ENCODE data around the gene GLRX. TPM values are rescaled to one million over a fixed set of nuclear protein-coding genes. Genes with fewer than 3 reads are reported as not detected.
A peak's percentile ranks its signal among the peaks of the same experiment; 100 is the strongest.
"Not testable (repeated sequence)": the region's sequence is repeated elsewhere in the genome, so short reads cannot be mapped to it uniquely, and the experiment has no call there.

Gene GLRX
- total and polyA plus RNA-seq, 10 of the 15 experiments (the other 5 are each of a cell fraction or from before 2014, with no cell fraction given): 63.0 to 366 (median 186) TPM

DNA sequence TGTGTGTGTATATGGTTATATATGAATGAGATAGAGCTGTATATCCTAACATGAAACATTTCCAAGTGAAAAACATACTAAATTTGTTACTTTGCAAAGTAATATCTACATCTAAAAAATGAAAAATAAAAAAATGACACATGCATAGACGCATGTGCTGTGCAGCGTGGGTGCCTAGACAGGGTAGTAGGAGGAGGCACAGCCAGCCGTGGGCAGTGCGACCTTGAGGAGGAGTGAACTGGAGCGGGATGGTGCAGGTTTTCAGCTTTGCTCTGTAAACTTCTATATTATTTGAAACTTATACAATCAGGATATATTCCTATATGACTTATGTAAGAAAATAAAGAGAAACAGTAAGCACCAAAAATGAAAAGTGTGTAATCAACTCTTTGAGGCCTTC, 15.0 kb upstream of the GLRX start (continued):
- no peak for TF ChIP-seq IKZF1 (conservative IDR thresholded peaks at IDR 0.05)

DNA sequence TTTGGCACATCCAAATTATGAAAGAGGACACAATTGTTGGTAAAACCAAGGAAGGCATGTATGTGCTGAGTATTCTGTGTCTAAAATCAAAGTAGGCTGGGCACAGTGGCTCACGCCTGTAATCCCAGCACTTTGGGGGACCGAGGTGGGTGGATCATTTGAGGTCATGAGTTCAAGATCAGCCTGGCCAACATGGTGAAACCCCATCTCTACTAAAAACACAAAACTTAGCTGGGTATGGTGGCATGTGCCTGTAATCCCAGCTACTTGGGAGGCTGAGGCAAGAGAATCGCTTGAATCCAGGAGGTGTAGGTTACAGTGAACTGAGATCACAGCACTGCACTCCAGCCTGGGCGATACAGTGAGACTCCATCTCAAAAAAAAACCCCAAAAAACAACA, 14.4 kb upstream of the GLRX start:
- RAD21 ChIA-PET (ENCODE audit: unreplicated experiment): interaction anchor here (0.7 to 11.7 kb wide), 10 partner anchors 10 to 192 kb away, joined by 3 to 186 read pairs (median 5); partner anchors contain the start of gene GLRX
- in situ Hi-C loops (cut with MboI); H4K20me1 ChIP-seq (ENCODE audit: control insufficient read depth, insufficient read depth); H3K36me3 ChIP-seq (ENCODE audit: control insufficient read depth in 2 of 2, insufficient read depth in 2 of 2, low read length in 1 of 2); H2AFZ ChIP-seq (ENCODE audit: control insufficient read depth, low read depth, low read length); H3K4me2 ChIP-seq (ENCODE audit: control insufficient read depth, insufficient read depth); BruUV-seq (replicated peaks); H3K9ac ChIP-seq (ENCODE audit: control insufficient read depth, insufficient read depth, low read length); H3K27me3 ChIP-seq (replicated peaks in 1 of 2; ENCODE audit: control insufficient read depth in 2 of 2, insufficient read depth in 2 of 2, low read length in 1 of 2); FAIRE-seq; DNase-seq (ENCODE audit: low read depth, low spot score); H3K79me2 ChIP-seq (ENCODE audit: control insufficient read depth, insufficient read depth, low read length); H3K9me3 ChIP-seq (replicated peaks; ENCODE audit: control insufficient read depth, insufficient read depth, low read length); H3K27ac ChIP-seq (ENCODE audit: control insufficient read depth, insufficient read depth); ATAC-seq: not testable (repeated sequence)
- 95% methylated on average over 4 of the region's 4 CpGs for WGBS (ENCODE audit: insufficient coverage, insufficient replicate concordance, low lambda C conversion rate, missing lambda C conversion rate)
- peaks cover 30% of the 10 kb centered on the region for H3K4me1 ChIP-seq (ENCODE audit: control insufficient read depth, insufficient read depth, low read length)
- intact Hi-C loops (cut with micrococcal nuclease; ENCODE audit: unreplicated experiment): loop anchor here (5.0 kb wide), 1 partner anchor 105 kb away; the partner anchor contains the start of gene RHOBTB3
- H3K4me3 ChIP-seq: peak overlapping the region; percentile 72; the same call in 1 of the 2 replicates
- SMC1A ChIA-PET (ENCODE audit: uncharacterized antibody, unreplicated experiment): interaction anchor here (0.6 to 21.9 kb wide), 13 partner anchors 11 to 192 kb away, joined by 3 to 622 read pairs (median 5); partner anchors contain the start of genes GLRX and RFESD
- CTCF ChIA-PET: interaction anchor here (0.9 to 17.6 kb wide), 12 partner anchors 8 to 759 kb away, joined by 3 to 653 read pairs (median 8); partner anchors contain the start of gene GLRX
- POLR2A ChIA-PET: interaction anchor here (0.8 to 4.1 kb wide), 6 partner anchors 14 to 190 kb away, joined by 4 to 43 read pairs (median 14); partner anchors contain the start of genes GLRX and RFESD

DNA sequence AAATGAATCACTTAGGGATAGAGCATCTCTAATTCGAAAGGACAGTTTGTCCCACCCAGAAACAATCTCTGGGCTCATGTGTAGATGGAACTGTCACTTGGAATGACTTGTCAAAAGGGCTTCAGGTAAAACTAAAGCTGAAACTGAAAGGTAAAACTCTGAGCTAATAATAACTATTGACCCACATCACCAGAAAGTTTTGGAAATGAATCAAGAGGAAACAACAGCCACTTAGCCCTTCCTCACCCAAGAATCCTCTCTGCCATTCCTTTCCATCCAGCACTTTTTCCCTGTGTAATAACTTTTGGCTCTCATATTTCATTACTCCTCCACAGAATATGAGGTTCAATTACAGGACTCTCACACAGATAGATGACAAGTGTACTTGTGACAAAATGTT, 14.0 kb upstream of the GLRX start:
- peak overlapping the region; percentile 86; the same call in 1 of the 2 replicates for H3K27ac ChIP-seq (ENCODE audit: control insufficient read depth, insufficient read depth)
- intact Hi-C loops (cut with micrococcal nuclease; ENCODE audit: unreplicated experiment): loop anchor here (5.0 kb wide), 1 partner anchor 104 kb away; the partner anchor contains the start of gene RHOBTB3
- no peak overlapping the region for H2AFZ ChIP-seq (ENCODE audit: control insufficient read depth, low read depth, low read length)
- in situ Hi-C loops (cut with MboI): no loop called here
- BruUV-seq (replicated peaks): no TSS peak
- peaks cover 4% of the 10 kb centered on the region for H3K79me2 ChIP-seq (ENCODE audit: control insufficient read depth, insufficient read depth, low read length)
- SMC1A ChIA-PET (ENCODE audit: uncharacterized antibody, unreplicated experiment): interaction anchor here (0.6 to 21.9 kb wide), 12 partner anchors 12 to 192 kb away, joined by 3 to 622 read pairs (median 6); partner anchors contain the start of genes GLRX and RFESD
- peaks cover 29% of the 10 kb centered on the region for H3K4me1 ChIP-seq (ENCODE audit: control insufficient read depth, insufficient read depth, low read length)
- FAIRE-seq (no peak), DNase-seq (ENCODE audit: low read depth, low spot score) (no peak), ATAC-seq (peak; percentile 10)
- H3K4me3 ChIP-seq: peak overlapping the region; percentile 72
- POLR2A ChIA-PET: interaction anchor here (0.8 to 4.1 kb wide), 5 partner anchors 13 to 190 kb away, joined by 4 to 43 read pairs (median 23); partner anchors contain the start of genes GLRX and RFESD
- no peaks in the 10 kb centered on the region for H4K20me1 ChIP-seq (ENCODE audit: control insufficient read depth, insufficient read depth)
- 0% methylated on average over 1 of the region's 1 CpG for WGBS (ENCODE audit: insufficient coverage, insufficient replicate concordance, low lambda C conversion rate, missing lambda C conversion rate)
- no peaks in the 10 kb centered on the region for H3K27me3 ChIP-seq (replicated peaks in 1 of 2; ENCODE audit: control insufficient read depth in 2 of 2, insufficient read depth in 2 of 2, low read length in 1 of 2)
- H3K4me2 ChIP-seq (ENCODE audit: control insufficient read depth, insufficient read depth): peak overlapping the region; percentile 98
- no peaks in the 10 kb centered on the region for H3K9me3 ChIP-seq (replicated peaks; ENCODE audit: control insufficient read depth, insufficient read depth, low read length)
- CTCF ChIA-PET: interaction anchor here (0.9 to 17.6 kb wide), 12 partner anchors 9 to 759 kb away, joined by 3 to 653 read pairs (median 8); partner anchors contain the start of gene GLRX
- H3K36me3 ChIP-seq (ENCODE audit: control insufficient read depth in 2 of 2, insufficient read depth in 2 of 2, low read length in 1 of 2): no peaks in the 10 kb centered on the region
- no peak overlapping the region for H3K9ac ChIP-seq (ENCODE audit: control insufficient read depth, insufficient read depth, low read length)
- RAD21 ChIA-PET (ENCODE audit: unreplicated experiment): interaction anchor here (0.7 to 11.7 kb wide), 11 partner anchors 10 to 192 kb away, joined by 3 to 186 read pairs (median 4); partner anchors contain the start of gene GLRX
- TF ChIP-seq TCF3 (IDR thresholded peaks at IDR 0.05; ENCODE audit: borderline replicate concordance, insufficient read depth, low read depth, low read length): no peak
- no peak for TF ChIP-seq RB1 (IDR thresholded peaks at IDR 0.05; ENCODE audit: borderline replicate concordance)
- TF ChIP-seq DPF2 (IDR thresholded peaks at IDR 0.05): no peak
- 0 out of 2 replicates have a peak, but pooled peaks have one; percentile 20 for TF ChIP-seq BCL11A (IDR thresholded peaks at IDR 0.05; ENCODE audit: low read depth, low read length)
- TF ChIP-seq SP1 (IDR thresholded peaks at IDR 0.05; ENCODE audit: low read depth, low read length): no peak
- TF ChIP-seq TBL1XR1 (IDR thresholded peaks at IDR 0.05; ENCODE audit: low read depth, low read length): no peak
- peak; percentile 51; the same call in 1 of the 2 replicates for TF ChIP-seq NFIC (IDR thresholded peaks at IDR 0.05; ENCODE audit: low read depth, low read length)
- TF ChIP-seq, protein P1, sequence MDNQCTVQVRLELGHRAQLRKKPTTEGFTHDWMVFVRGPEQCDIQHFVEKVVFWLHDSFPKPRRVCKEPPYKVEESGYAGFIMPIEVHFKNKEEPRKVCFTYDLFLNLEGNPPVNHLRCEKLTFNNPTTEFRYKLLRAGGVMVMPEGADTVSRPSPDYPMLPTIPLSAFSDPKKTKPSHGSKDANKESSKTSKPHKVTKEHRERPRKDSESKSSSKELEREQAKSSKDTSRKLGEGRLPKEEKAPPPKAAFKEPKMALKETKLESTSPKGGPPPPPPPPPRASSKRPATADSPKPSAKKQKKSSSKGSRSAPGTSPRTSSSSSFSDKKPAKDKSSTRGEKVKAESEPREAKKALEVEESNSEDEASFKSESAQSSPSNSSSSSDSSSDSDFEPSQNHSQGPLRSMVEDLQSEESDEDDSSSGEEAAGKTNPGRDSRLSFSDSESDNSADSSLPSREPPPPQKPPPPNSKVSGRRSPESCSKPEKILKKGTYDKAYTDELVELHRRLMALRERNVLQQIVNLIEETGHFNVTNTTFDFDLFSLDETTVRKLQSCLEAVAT (IDR thresholded peaks at IDR 0.05): no peak
- TF ChIP-seq ZNF217 (IDR thresholded peaks at IDR 0.05): no peak
- TF ChIP-seq, protein P2, sequence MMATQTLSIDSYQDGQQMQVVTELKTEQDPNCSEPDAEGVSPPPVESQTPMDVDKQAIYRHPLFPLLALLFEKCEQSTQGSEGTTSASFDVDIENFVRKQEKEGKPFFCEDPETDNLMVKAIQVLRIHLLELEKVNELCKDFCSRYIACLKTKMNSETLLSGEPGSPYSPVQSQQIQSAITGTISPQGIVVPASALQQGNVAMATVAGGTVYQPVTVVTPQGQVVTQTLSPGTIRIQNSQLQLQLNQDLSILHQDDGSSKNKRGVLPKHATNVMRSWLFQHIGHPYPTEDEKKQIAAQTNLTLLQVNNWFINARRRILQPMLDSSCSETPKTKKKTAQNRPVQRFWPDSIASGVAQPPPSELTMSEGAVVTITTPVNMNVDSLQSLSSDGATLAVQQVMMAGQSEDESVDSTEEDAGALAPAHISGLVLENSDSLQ (IDR thresholded peaks at IDR 0.05): 0 out of 2 replicates have a peak, but pooled peaks have one; percentile 35
- TF ChIP-seq EED (IDR thresholded peaks at IDR 0.05; ENCODE audit: low read depth): peak; percentile 80
- TF ChIP-seq RAD21 (IDR thresholded peaks at IDR 0.05; ENCODE audit: insufficient read depth, low read depth, low read length): no peak
